Type B pancreatic cell (in vitro differentiated cells): ENCODE data around the gene IGDCC3. TPM values are rescaled to one million over a fixed set of nuclear protein-coding genes. Genes with fewer than 3 reads are reported as not detected.

Experiments
- DNase-seq: peaks from one replicate; pipeline ENCODE4 v3.0.0; 2021; ENCODE audit warnings: mixed read lengths; ENCODE audit not compliant: unreplicated experiment; ENCODE audit errors: extremely low spot score
- H3K27ac Mint-ChIP-seq: 2 replicates; pipeline ENCODE4 v1.8.0; 2021; ENCODE audit warnings: mild to moderate bottlenecking, mixed read lengths
- H3K27me3 Mint-ChIP-seq: 2 replicates; pipeline ENCODE4 v1.8.0; 2021; ENCODE audit warnings: mixed read lengths
- H3K36me3 Mint-ChIP-seq: 2 replicates; pipeline ENCODE4 v1.8.0; 2021; ENCODE audit warnings: mixed read lengths
- H3K4me1 Mint-ChIP-seq: one replicate; pipeline ENCODE4 v1.8.0; 2021; ENCODE audit warnings: mixed read lengths; ENCODE audit not compliant: unreplicated experiment
- H3K4me3 Mint-ChIP-seq: 2 replicates; pipeline ENCODE4 v1.8.0; 2021; ENCODE audit warnings: mild to moderate bottlenecking, mixed read lengths
- H3K9me3 Mint-ChIP-seq: 2 replicates; pipeline ENCODE4 v1.8.0; 2021; ENCODE audit warnings: mixed read lengths
- total RNA-seq: library from RNA; stranded (reverse); gene quantifications from 2 replicates; pipeline ENCODE4 v1.2.1, GENCODE V29; 2021; ENCODE audit warnings: low replicate concordance
- TF ChIP-seq, protein P1 (sequence below): fragments of 200-600 bp; sonication (generic); conservative IDR thresholded peaks from 2 replicates; pipeline ENCODE4 v1.5.0; 2021; ENCODE audit warnings: antibody characterized with exemption, mild to moderate bottlenecking

IGDCC3 gene
- total RNA-seq, 1 donor from 2014 or later: 169 TPM

DNA sequence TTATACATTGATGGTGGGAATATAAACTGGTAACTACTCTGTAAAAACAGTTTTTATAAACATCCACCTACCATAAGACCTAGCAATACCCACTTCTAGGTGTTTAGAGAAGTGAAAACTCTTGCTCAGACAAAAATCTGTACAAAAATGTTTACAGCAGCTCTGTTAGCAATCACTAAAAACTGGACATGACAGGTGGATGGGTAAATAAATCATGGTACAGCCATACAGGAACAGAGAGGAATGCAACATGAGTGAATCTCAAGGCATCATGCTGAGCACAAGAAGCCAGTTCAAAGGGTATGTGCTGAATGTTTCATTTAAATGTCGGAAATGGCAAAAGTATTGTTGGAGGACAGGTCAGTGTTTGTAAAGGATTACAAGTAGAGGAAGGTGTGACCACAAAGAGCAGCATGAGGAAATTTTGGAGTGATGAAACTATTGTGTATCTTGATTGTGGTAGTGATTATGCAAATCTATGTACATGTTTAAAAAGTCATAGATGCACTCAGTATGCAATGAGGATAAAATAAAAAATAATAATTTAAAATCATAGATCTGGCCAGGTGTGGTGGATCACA, 84.8 kb downstream of the IGDCC3 start:
- H3K4me3 Mint-ChIP-seq: peak overlapping the region; percentile 46
- H3K36me3 Mint-ChIP-seq: no peaks in the 10 kb centered on the region
- DNase-seq: no peak
- H3K9me3 Mint-ChIP-seq: no peaks in the 10 kb centered on the region
- peaks cover 20% of the 10 kb centered on the region for H3K4me1 Mint-ChIP-seq
- H3K27ac Mint-ChIP-seq: peak overlapping the region; percentile 2
- TF ChIP-seq, protein P1, sequence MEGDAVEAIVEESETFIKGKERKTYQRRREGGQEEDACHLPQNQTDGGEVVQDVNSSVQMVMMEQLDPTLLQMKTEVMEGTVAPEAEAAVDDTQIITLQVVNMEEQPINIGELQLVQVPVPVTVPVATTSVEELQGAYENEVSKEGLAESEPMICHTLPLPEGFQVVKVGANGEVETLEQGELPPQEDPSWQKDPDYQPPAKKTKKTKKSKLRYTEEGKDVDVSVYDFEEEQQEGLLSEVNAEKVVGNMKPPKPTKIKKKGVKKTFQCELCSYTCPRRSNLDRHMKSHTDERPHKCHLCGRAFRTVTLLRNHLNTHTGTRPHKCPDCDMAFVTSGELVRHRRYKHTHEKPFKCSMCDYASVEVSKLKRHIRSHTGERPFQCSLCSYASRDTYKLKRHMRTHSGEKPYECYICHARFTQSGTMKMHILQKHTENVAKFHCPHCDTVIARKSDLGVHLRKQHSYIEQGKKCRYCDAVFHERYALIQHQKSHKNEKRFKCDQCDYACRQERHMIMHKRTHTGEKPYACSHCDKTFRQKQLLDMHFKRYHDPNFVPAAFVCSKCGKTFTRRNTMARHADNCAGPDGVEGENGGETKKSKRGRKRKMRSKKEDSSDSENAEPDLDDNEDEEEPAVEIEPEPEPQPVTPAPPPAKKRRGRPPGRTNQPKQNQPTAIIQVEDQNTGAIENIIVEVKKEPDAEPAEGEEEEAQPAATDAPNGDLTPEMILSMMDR: no peak
- peaks cover 5% of the 10 kb centered on the region for H3K27me3 Mint-ChIP-seq

DNA sequence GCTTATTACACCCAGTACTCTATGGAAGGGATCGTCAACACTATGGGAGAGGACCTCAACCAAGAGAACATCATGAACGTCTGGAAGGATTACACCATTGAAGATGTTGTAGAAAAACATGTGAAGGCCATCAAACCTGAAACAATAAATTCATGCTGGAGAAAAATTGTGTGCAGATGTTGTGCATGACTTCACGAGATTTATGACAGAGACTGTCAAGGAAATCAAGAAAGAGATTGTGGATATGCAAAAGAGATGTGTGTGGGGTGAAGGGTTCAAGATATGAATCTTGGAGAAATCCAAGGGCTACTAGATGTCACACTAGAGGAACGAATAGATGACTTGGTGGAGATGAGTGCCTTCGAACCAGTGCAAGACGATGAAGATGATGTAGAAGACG, 87.6 kb downstream of the IGDCC3 start:
- H3K36me3 Mint-ChIP-seq: no peaks in the 10 kb centered on the region
- no peak overlapping the region for H3K4me3 Mint-ChIP-seq
- no peaks in the 10 kb centered on the region for H3K9me3 Mint-ChIP-seq
- TF ChIP-seq, protein P1: no peak
- H3K27me3 Mint-ChIP-seq: no peaks in the 10 kb centered on the region
- no peak overlapping the region for H3K27ac Mint-ChIP-seq
- H3K4me1 Mint-ChIP-seq: peaks cover 27% of the 10 kb centered on the region
- no peak for DNase-seq

DNA sequence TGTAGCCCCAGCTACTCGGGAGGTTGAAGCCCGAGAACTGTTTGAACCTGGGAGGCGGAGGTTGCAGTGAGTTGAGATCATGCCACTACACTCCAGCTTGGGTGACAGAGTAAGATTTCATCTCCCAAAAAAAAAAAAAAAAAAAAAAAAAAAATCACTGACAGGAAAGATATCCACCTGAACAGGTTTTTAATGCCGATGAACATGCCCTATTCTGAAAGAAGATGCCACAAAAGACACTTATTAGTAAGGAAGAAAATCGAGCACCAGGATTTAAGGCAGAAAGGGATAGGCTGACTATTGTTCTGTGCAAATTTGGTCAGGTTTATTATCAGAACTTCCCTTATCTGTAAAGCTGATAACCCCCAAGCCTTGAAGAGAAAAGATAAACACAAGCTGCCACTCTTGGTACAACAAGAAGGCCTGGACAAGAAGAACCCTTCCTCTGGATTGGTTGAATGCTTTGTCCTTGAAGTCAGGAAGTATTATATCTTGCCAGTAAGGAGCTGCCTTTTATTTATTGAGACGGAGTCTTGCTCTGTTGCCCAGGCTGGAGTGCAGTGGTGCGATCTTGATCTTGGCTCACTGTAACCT, 88.4 kb downstream of the IGDCC3 start:
- TF ChIP-seq, protein P1: no peak
- Mint-ChIP-seq H3K27me3 (no peaks in the 10 kb centered on the region), H3K36me3 (no peaks in the 10 kb centered on the region), H3K4me1 (peaks cover 27% of the 10 kb centered on the region), H3K9me3 (no peaks in the 10 kb centered on the region), H3K27ac (no peak overlapping the region), H3K4me3 (no peak overlapping the region)
- DNase-seq: no peak

GRCh38 chr15:65287520-65287855, 90.3 kb downstream of the IGDCC3 start:
- DNase-seq: no peak
- H3K9me3 Mint-ChIP-seq: no peaks in the 10 kb centered on the region
- no peaks in the 10 kb centered on the region for H3K27me3 Mint-ChIP-seq
- H3K4me3 Mint-ChIP-seq: peak overlapping the region; percentile 91
- TF ChIP-seq, protein P1: no peak
- H3K36me3 Mint-ChIP-seq: peaks cover 1% of the 10 kb centered on the region
- peaks cover 22% of the 10 kb centered on the region for H3K4me1 Mint-ChIP-seq
- H3K27ac Mint-ChIP-seq: peak overlapping the region; percentile 79

DNA sequence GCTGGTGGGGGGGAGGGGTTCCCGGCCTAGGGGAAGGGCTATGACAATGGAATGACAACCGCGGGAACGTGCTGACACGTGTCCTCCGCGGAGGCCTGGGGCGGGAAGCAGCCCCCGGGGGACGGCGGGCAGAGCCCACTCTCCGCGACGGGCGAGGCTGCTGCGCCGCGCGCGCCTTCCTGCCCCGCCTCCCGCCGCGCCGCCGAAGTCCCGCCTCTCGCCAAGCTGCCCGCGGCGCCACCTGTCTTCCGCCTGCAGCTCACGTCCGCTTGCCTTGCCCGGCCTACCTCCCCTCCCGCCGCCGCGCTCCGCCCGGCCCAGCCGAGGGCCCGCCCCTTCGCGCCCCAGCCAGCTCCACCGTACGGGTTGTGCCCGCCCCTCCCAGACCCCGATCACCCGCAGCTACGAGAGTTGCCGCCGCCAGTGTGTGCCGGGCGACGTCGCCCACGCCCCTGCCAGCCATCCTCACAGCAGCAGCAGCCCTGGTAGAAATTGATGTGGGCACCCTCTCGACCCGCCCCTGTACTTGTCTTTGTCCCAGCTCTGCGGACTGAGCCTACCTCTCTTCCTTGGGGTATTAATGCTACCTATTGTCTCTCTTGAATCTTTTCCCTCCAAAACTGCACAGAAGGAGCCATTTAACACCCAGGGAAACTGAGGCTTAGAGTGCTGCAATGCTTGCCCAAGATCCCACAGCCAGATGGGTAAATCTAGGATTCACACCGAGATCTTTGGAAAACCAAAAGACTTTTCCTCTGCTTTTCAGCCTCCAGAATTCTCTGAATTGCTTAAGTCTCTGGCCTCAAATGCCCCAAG, 90.9 kb downstream of the IGDCC3 start, which contains the start of gene PARP16:
Gene PARP16 (minus strand): TSS at position 180 of the 816 bp plus-strand sequence. CDS start 457 bp downstream, outside the sequence.
- DNase-seq: peak; percentile 92
- H3K9me3 Mint-ChIP-seq: no peaks in the 10 kb centered on the region
- peaks cover 22% of the 10 kb centered on the region for H3K4me1 Mint-ChIP-seq
- TF ChIP-seq, protein P1: peak; percentile 50
- H3K27ac Mint-ChIP-seq: peak within 1 kb of the TSS; percentile 86
- peak within 1 kb of the TSS; percentile 91 for H3K4me3 Mint-ChIP-seq
- H3K36me3 Mint-ChIP-seq: peaks cover 5% of the 10 kb centered on the region
- no peaks in the 10 kb centered on the region for H3K27me3 Mint-ChIP-seq
